Nephron (organoid): ENCODE results near the gene LAMA2.
A peak's percentile ranks its signal among the peaks of the same experiment; 100 is the strongest.

Source experiments
- H3K27ac Mint-ChIP-seq, 3 experiments: 2 replicates each; pipeline ENCODE4 v1.8.0; 2020; ENCODE audit warnings: mixed read lengths in 3 of 3, mild to moderate bottlenecking in 2 of 3, moderate library complexity in 1 of 3
- H3K27me3 Mint-ChIP-seq: 2 replicates; pipeline ENCODE4 v1.8.0; 2021; ENCODE audit warnings: low read depth, mild to moderate bottlenecking, moderate library complexity, mixed read lengths
- H3K36me3 Mint-ChIP-seq: 2 replicates; pipeline ENCODE4 v1.8.0; 2020; ENCODE audit warnings: low read depth, mixed read lengths
- H3K4me1 Mint-ChIP-seq: 2 replicates; pipeline ENCODE4 v1.8.0; 2020; ENCODE audit warnings: mixed read lengths
- H3K4me3 Mint-ChIP-seq, 3 experiments: 2 replicates each; pipeline ENCODE4 v1.8.0; 2020; ENCODE audit warnings: mild to moderate bottlenecking in 3 of 3, mixed read lengths in 3 of 3, moderate library complexity in 2 of 3
- H3K9me3 Mint-ChIP-seq: 2 replicates; pipeline ENCODE4 v1.8.0; 2020; ENCODE audit warnings: mixed read lengths
- TF ChIP-seq, protein P1 (sequence below), 3 experiments: fragments of 200-600 bp; sonication (generic); IDR thresholded peaks; one replicate each; pipeline ENCODE4 v1.5.0; 2021; ENCODE audit warnings: antibody characterized with exemption in 3 of 3; ENCODE audit not compliant: unreplicated experiment in 3 of 3

LAMA2 gene

DNA sequence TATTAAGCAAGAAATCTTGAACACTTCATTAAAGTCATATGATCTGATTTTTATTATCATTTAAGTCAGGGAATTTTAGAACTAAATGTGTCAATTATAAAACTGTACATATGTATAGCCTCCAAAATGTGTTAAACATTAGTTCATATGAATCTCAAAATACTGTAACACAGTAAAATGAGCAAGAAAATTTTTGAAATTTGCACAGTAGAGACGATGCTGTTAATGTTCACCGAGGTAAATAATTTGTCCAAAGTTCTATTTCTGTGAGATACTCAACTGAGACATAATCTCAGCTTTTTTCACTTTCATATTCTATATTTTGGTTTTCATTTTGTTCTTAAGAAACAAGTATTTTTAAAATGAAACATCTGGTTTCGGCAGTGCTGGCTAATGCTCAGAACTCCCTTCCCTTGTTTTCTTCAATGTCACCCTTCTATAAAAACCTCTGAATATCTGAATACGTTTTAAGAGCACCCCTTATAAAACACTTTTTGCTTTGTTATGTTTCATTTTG lies 353.1 kb downstream of the LAMA2 start:
- Mint-ChIP-seq H3K36me3 (no peaks in the 10 kb centered on the region), H3K4me3 (no peak overlapping the region), H3K27me3 (no peaks in the 10 kb centered on the region), H3K9me3 (no peaks in the 10 kb centered on the region), H3K4me1 (peaks cover 13% of the 10 kb centered on the region), H3K27ac (peak overlapping the region; percentile 71 to 79 (median 78))
- TF ChIP-seq, protein P1, sequence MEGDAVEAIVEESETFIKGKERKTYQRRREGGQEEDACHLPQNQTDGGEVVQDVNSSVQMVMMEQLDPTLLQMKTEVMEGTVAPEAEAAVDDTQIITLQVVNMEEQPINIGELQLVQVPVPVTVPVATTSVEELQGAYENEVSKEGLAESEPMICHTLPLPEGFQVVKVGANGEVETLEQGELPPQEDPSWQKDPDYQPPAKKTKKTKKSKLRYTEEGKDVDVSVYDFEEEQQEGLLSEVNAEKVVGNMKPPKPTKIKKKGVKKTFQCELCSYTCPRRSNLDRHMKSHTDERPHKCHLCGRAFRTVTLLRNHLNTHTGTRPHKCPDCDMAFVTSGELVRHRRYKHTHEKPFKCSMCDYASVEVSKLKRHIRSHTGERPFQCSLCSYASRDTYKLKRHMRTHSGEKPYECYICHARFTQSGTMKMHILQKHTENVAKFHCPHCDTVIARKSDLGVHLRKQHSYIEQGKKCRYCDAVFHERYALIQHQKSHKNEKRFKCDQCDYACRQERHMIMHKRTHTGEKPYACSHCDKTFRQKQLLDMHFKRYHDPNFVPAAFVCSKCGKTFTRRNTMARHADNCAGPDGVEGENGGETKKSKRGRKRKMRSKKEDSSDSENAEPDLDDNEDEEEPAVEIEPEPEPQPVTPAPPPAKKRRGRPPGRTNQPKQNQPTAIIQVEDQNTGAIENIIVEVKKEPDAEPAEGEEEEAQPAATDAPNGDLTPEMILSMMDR (IDR thresholded peaks at IDR 0.05; ENCODE audit: unreplicated experiment in 3 of 3): no peak

DNA sequence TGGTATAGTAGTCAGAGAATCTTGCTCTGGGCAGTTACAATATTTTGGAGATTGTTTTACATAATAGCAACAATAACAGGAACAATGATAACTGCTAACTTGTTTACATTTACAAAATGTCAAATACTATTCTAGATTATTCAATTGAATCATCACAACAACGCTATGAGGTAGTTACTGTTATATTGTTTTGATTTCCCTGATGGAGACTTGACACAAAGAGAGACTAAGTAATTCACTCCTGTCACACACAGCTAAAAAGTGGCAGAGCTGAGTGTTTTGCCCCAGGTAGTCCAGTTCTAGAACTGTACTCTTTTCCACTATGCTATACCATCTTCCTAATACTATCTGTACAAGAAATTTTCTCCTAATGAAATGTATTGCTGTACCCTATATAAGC lies 356.1 kb downstream of the LAMA2 start:
- no peak overlapping the region for H3K27ac Mint-ChIP-seq
- TF ChIP-seq, protein P1 (IDR thresholded peaks at IDR 0.05; ENCODE audit: unreplicated experiment in 3 of 3): no peak
- no peaks in the 10 kb centered on the region for H3K9me3 Mint-ChIP-seq
- H3K27me3 Mint-ChIP-seq: peaks cover 3% of the 10 kb centered on the region
- H3K36me3 Mint-ChIP-seq: no peaks in the 10 kb centered on the region
- no peak overlapping the region for H3K4me3 Mint-ChIP-seq
- peaks cover 27% of the 10 kb centered on the region for H3K4me1 Mint-ChIP-seq

DNA sequence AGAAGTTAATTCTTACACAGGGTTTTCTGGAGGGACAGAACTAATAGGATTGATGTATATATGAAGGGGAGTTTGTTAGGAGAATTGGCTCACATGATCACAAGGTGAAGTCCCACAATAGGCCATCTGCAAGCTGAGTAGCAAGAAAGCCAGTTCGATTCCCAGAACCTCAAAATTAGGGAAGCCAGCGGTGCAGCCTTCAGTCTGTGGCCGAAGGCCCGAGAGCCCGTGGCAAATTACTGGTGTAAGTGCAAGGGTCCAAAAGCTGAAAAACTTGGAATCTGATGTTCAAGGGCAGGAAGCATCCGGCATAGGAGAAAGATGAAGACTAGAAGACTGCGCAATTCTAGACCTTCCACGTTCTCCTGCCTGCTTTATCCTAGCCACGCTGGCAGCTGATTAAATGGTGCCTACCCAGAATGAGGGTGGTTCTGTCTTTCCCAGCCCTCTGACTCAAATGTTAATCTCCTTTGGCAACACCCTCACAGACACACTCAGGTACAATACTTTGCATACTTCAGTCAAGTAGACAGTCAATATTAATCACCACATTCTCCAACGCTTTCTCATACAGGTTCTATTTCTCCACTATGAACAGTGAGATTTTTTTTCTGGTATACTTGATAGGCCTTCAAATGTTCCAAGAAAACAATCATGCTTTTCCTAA lies 357.0 kb downstream of the LAMA2 start:
- Mint-ChIP-seq H3K27ac (no peak overlapping the region), H3K4me1 (peaks cover 29% of the 10 kb centered on the region), H3K36me3 (no peaks in the 10 kb centered on the region), H3K27me3 (peaks cover 3% of the 10 kb centered on the region), H3K4me3 (no peak overlapping the region), H3K9me3 (no peaks in the 10 kb centered on the region)
- TF ChIP-seq, protein P1 (IDR thresholded peaks at IDR 0.05; ENCODE audit: unreplicated experiment in 3 of 3): no peak

DNA sequence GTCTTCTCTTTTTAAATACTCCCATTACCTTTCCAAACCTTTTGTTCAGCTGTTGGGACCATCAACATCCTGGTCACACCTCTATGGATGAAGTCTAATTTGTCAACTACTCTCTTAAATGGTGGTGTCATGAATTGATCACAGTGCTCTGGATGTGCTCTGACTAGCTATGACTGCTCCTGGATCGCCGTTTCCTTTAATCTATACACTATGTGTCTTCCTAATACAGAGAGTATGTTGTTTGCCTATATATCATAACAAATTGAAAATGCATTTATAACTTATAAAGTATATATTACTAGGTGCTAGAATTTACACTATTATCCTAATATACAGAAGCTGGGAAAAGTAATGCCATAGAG lies 357.5 kb downstream of the LAMA2 start:
- Mint-ChIP-seq H3K4me1 (peaks cover 24% of the 10 kb centered on the region), H3K9me3 (no peaks in the 10 kb centered on the region), H3K36me3 (no peaks in the 10 kb centered on the region), H3K27ac (no peak overlapping the region), H3K27me3 (peaks cover 3% of the 10 kb centered on the region), H3K4me3 (no peak overlapping the region)
- TF ChIP-seq, protein P1 (IDR thresholded peaks at IDR 0.05; ENCODE audit: unreplicated experiment in 3 of 3): no peak

DNA sequence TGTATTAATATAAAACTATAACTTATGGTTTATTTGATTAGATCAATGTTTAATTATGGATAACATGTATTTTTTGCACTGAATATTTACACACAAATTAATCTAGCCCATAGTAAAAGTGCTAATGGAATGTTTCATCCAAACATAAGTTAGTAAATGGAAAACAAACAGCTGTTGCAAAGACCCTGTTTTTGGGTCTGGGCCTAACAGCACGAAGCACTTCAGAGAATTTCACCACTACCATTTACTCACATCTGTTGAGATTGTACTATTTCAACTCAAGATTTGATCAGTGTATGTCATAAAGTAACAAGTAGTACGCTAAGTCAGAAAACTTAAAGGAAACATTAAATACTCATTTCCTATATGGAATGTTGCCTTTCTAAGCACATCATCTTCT lies 359.6 kb downstream of the LAMA2 start:
- Mint-ChIP-seq H3K36me3 (no peaks in the 10 kb centered on the region), H3K27me3 (peaks cover 3% of the 10 kb centered on the region), H3K4me1 (peaks cover 19% of the 10 kb centered on the region), H3K4me3 (no peak overlapping the region), H3K27ac (peak overlapping the region in 1 of 3 experiments; percentile 3), H3K9me3 (no peaks in the 10 kb centered on the region)
- TF ChIP-seq, protein P1 (IDR thresholded peaks at IDR 0.05; ENCODE audit: unreplicated experiment in 3 of 3): no peak

DNA sequence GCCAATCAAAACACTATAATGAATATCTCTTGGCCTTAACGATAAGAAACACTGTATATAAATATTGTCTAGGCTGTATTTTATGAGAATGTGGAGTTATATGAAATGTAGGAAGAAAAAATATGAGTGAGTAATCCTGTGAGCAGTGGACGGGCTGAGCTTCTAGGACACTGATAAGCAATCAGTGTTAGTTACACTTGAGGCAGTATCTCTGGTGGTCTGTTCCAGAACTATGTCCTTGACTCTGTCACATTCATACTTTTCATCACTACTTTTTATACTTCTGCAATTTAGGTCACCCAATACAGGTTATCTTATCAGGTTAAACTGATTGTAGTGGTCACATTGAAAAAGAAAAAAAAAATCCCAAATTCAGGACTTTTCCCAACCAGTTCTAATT lies 360.4 kb downstream of the LAMA2 start:
- H3K36me3 Mint-ChIP-seq: no peaks in the 10 kb centered on the region
- peaks cover 16% of the 10 kb centered on the region for H3K4me1 Mint-ChIP-seq
- peaks cover 3% of the 10 kb centered on the region for H3K27me3 Mint-ChIP-seq
- no peaks in the 10 kb centered on the region for H3K9me3 Mint-ChIP-seq
- H3K4me3 Mint-ChIP-seq: no peak overlapping the region
- TF ChIP-seq, protein P1 (IDR thresholded peaks at IDR 0.05; ENCODE audit: unreplicated experiment in 3 of 3): no peak
- H3K27ac Mint-ChIP-seq: no peak overlapping the region
